CD1c-positive myeloid dendritic cell (primary cell): ENCODE results near the gene PRRG2.

Experiments used
- DNase-seq: peaks from one replicate; pipeline ENCODE4 v3.0.0-alpha.2; 2016; ENCODE audit errors: extremely low spot score

PRRG2 gene

GRCh38 chr19:49589502-49589905, 8.4 kb downstream of the PRRG2 start:
- DNase-seq = peak; percentile 18

- peak; percentile 95 for DNase-seq
These were observed 9.2 kb downstream of the PRRG2 start for GRCh38 chr19:49590071-49590970.

GRCh38 chr19:49590971-49591730, 10.0 kb downstream of the PRRG2 start, which contains the start of gene PRR12:
Gene PRR12 (plus strand): TSS chr19:49591182. CDS start chr19:49591655, 473 bp downstream.
- DNase-seq = peak; percentile 70

GRCh38 chr19:49591731-49592485, 10.8 kb downstream of the PRRG2 start:
- DNase-seq = peak; percentile 17

GRCh38 chr19:49592486-49593232, 11.5 kb downstream of the PRRG2 start:
- DNase-seq = no peak

- DNase-seq = peak; percentile 88
These were observed 12.4 kb downstream of the PRRG2 start for GRCh38 chr19:49593233-49594113.

GRCh38 chr19:49594157-49594992, 13.3 kb downstream of the PRRG2 start:
- no peak for DNase-seq

GRCh38 chr19:49594993-49595818, 14.1 kb downstream of the PRRG2 start:
- DNase-seq = no peak

- no peak for DNase-seq
These were observed 14.8 kb downstream of the PRRG2 start for GRCh38 chr19:49595819-49596404.

- no peak for DNase-seq
These were observed 15.3 kb downstream of the PRRG2 start for GRCh38 chr19:49596407-49596806.

- no peak for DNase-seq
These were observed 16.0 kb downstream of the PRRG2 start for GRCh38 chr19:49596954-49597702.

GRCh38 chr19:49597703-49597974, 16.5 kb downstream of the PRRG2 start:
- DNase-seq = no peak

- DNase-seq = peak; percentile 29
These were observed 18.5 kb downstream of the PRRG2 start for GRCh38 chr19:49599378-49600295.

- no peak for DNase-seq
These were observed 20.4 kb downstream of the PRRG2 start for GRCh38 chr19:49601482-49602038.

- DNase-seq = no peak
These were observed 21.7 kb downstream of the PRRG2 start for GRCh38 chr19:49602806-49603205.

- no peak for DNase-seq
These were observed 24.5 kb downstream of the PRRG2 start for GRCh38 chr19:49605605-49606004.
